CD4-positive, alpha-beta T cell treated with Interleukin-6 for 4 hours (primary cell): ENCODE measurements around the gene MAGEL2.
"Not testable (repeated sequence)": the region's sequence is repeated elsewhere in the genome, so short reads cannot be mapped to it uniquely, and the experiment has no call there.

Source experiments
- DNase-seq: peaks from one replicate; pipeline ENCODE4 v3.0.0-alpha.2; 2020; ENCODE audit warnings: mixed read lengths

Gene MAGEL2

GRCh38 chr15:23602124-23602523 is 45.5 kb downstream of the MAGEL2 start:
- no peak for DNase-seq

- no peak for DNase-seq
Observed at GRCh38 chr15:23599053-23599452, 48.6 kb downstream of the MAGEL2 start.

GRCh38 chr15:23597278-23597677 is 50.4 kb downstream of the MAGEL2 start:
- not testable (repeated sequence) for DNase-seq

- DNase-seq, result no peak
Observed at GRCh38 chr15:23596736-23597135, 50.9 kb downstream of the MAGEL2 start.

- no peak for DNase-seq
Observed at GRCh38 chr15:23595368-23595767, 52.3 kb downstream of the MAGEL2 start.

GRCh38 chr15:23594252-23594770 is 53.4 kb downstream of the MAGEL2 start:
- DNase-seq, result no peak
